Hepatocyte (in vitro differentiated cells): ENCODE data around the gene PTPRR. TPM values are rescaled to one million over a fixed set of nuclear protein-coding genes. Genes with fewer than 3 reads are reported as not detected.
A peak's percentile ranks its signal among the peaks of the same experiment; 100 is the strongest.

Source experiments
- DNase-seq: peaks from one replicate; pipeline ENCODE4 v3.0.0-alpha.2; 2016; ENCODE audit warnings: low spot score
- H2AFZ ChIP-seq: fragments of 200-600 bp; sonication (generic); 2 replicates; pipeline ENCODE4 v1.6.0; 2016; ENCODE audit warnings: antibody characterized with exemption, mild to moderate bottlenecking
- H3K27ac ChIP-seq: fragments of 200-600 bp; sonication (generic); 2 replicates; pipeline ENCODE4 v1.5.1; 2016; ENCODE audit warnings: mild to moderate bottlenecking
- H3K27me3 ChIP-seq: fragments of 200-600 bp; sonication (generic); 2 replicates; pipeline ENCODE4 v1.6.1; 2016
- H3K36me3 ChIP-seq: fragments of 200-600 bp; sonication (generic); replicated peaks from 2 replicates; pipeline ENCODE4 v1.5.1; 2016; ENCODE audit warnings: low read depth; ENCODE audit not compliant: insufficient read depth
- H3K4me1 ChIP-seq: fragments of 200-600 bp; sonication (generic); 2 replicates; pipeline ENCODE4 v1.5.1; 2016; ENCODE audit warnings: mild to moderate bottlenecking, moderate library complexity; ENCODE audit not compliant: insufficient read depth
- H3K4me2 ChIP-seq: fragments of 200-600 bp; sonication (generic); 2 replicates; pipeline ENCODE4 v1.6.0; 2016
- H3K4me3 ChIP-seq: fragments of 200-600 bp; sonication (generic); 2 replicates; pipeline ENCODE4 v1.5.1; 2016; ENCODE audit warnings: mild to moderate bottlenecking
- H3K79me2 ChIP-seq: fragments of 200-600 bp; sonication (generic); 2 replicates; pipeline ENCODE4 v1.6.0; 2017; ENCODE audit warnings: mild to moderate bottlenecking
- H3K9me2 ChIP-seq: fragments of 200-600 bp; sonication (generic); replicated peaks from 2 replicates; pipeline ENCODE4 v1.6.0; 2017; ENCODE audit warnings: mild to moderate bottlenecking; ENCODE audit not compliant: insufficient read depth
- H3K9me3 ChIP-seq: fragments of 200-600 bp; sonication (generic); 2 replicates; pipeline ENCODE4 v1.5.1; 2016; ENCODE audit warnings: low read depth, mild to moderate bottlenecking
- H4K20me1 ChIP-seq: fragments of 200-600 bp; sonication (generic); 2 replicates; pipeline ENCODE4 v1.6.0; 2016; ENCODE audit warnings: mild to moderate bottlenecking; ENCODE audit not compliant: insufficient read depth, poor library complexity, severe bottlenecking
- EZH2 ChIP-seq: fragments of 200-600 bp; sonication (generic); IDR thresholded peaks from 2 replicates; pipeline ENCODE4 v1.6.1; 2016; ENCODE audit warnings: antibody characterized with exemption, mild to moderate bottlenecking, borderline replicate concordance
- EZH2phosphoT487 ChIP-seq: fragments of 200-600 bp; sonication (generic); IDR thresholded peaks from one replicate; pipeline ENCODE4 v1.6.1; 2018; ENCODE audit warnings: antibody characterized with exemption, mild to moderate bottlenecking, low read depth, moderate library complexity; ENCODE audit not compliant: unreplicated experiment, severe bottlenecking
- whole genome bisulfite sequencing: methylation state at CpG from one replicate; pipeline ENCODE4 v1.1.6; 2016; ENCODE audit warnings: low lambda C conversion rate; ENCODE audit errors: missing lambda C conversion rate; 5-methylcytosine and 5-hydroxymethylcytosine counted together
- polyA plus RNA-seq: library from polyadenylated mRNA; unstranded; fragments of >200 nt; fragmentation: Nextera tagmentation; extraction: Ambion mirVana; gene quantifications from 2 replicates; pipeline ENCODE4 v1.2.1, GENCODE V29; 2016
- total RNA-seq: library from RNA; depleted of rRNA; stranded (reverse); fragments of >200 nt; gene quantifications from 2 replicates; pipeline ENCODE4 v1.2.3, GENCODE V29; 2014
- TF ChIP-seq, protein P1 (sequence below): fragments of 200-600 bp; sonication (generic); IDR thresholded peaks from 2 replicates; pipeline ENCODE4 v1.5.1; 2016; ENCODE audit warnings: antibody characterized with exemption, mild to moderate bottlenecking; ENCODE audit not compliant: poor library complexity

The PTPRR gene
- total and polyA plus RNA-seq, 2 experiments from 2014 or later = 1.9 to 4.8 TPM

DNA sequence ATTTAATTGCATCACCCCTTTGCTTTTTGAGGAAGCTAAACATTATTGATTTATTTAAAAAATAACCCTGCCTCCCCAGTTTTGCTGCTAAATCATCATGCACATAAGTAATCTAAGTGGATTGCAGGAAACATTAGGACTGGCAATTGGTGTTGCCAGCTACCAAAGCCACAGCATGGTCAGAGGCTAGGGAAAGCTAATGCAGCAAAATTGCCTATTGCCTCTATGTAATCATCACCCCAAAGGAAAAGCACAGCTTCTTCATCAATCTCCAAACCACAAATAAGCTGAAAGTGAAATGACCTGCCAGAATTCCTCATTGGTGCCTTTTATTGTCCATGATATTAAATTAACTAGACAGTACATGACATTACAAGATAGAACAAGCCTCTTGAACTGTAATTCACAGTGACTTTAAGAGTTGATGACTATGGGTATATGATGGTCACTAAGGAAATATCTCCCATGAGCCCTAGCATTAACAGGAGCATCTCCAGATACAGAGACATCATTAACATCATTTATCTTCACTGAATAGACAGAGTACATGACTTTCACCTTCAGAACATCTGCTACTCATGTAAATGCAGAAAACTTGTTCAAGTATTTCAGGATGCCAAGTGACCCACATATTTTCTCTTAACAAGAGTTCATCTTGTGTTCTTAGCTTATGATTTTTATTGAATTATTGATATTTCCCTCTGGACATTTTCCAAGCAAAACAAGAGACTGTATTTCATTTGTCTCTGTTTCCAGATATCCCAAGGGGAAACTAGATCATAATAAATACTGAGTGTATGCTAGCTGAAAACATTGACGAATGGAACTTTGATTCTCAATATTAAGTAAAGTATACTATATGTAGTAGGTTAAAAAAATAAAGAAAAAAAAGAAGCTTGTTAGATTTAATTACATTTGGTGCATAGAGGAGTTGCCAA is 29.4 kb downstream of the PTPRR start:
- no peak overlapping the region for H3K27ac ChIP-seq
- H3K4me2 ChIP-seq = no peak overlapping the region
- H3K9me2 ChIP-seq = no peaks in the 10 kb centered on the region
- H3K4me1 ChIP-seq = no peaks in the 10 kb centered on the region
- H3K36me3 ChIP-seq = no peaks in the 10 kb centered on the region
- no peaks in the 10 kb centered on the region for H3K27me3 ChIP-seq
- TF ChIP-seq, protein P1, sequence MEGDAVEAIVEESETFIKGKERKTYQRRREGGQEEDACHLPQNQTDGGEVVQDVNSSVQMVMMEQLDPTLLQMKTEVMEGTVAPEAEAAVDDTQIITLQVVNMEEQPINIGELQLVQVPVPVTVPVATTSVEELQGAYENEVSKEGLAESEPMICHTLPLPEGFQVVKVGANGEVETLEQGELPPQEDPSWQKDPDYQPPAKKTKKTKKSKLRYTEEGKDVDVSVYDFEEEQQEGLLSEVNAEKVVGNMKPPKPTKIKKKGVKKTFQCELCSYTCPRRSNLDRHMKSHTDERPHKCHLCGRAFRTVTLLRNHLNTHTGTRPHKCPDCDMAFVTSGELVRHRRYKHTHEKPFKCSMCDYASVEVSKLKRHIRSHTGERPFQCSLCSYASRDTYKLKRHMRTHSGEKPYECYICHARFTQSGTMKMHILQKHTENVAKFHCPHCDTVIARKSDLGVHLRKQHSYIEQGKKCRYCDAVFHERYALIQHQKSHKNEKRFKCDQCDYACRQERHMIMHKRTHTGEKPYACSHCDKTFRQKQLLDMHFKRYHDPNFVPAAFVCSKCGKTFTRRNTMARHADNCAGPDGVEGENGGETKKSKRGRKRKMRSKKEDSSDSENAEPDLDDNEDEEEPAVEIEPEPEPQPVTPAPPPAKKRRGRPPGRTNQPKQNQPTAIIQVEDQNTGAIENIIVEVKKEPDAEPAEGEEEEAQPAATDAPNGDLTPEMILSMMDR = no peak
- TF ChIP-seq EZH2 (no peak), EZH2phosphoT487 (no peak)
- H3K9me3 ChIP-seq = no peaks in the 10 kb centered on the region
- 87% methylated on average over 1 of the region's 1 CpG for WGBS
- DNase-seq = no peak
- no peaks in the 10 kb centered on the region for H3K79me2 ChIP-seq
- H4K20me1 ChIP-seq = no peaks in the 10 kb centered on the region
- no peak overlapping the region for H2AFZ ChIP-seq
- no peak overlapping the region for H3K4me3 ChIP-seq

DNA sequence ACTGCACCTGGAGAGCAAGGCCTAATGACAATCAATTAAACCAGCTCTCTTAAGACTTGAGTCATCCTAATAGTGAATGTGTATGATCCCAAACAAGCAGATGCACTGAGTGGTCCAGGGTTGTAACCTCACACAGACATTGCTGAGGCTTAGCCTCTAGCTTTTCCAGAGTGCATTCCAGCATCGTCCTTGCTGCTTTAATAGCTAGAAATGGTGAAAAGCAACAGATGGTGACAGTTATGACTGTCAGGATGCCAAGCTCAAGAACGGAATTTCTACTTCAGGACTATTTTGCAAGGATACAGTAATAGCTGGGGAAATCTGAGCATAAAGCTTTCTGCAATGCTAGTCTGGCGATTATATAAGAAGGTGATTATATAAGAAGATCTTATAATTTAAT is 34.6 kb downstream of the PTPRR start:
- Histone ChIP-seq H3K36me3 (no peaks in the 10 kb centered on the region), H4K20me1 (no peaks in the 10 kb centered on the region), H3K9me3 (no peaks in the 10 kb centered on the region), H2AFZ (no peak overlapping the region), H3K9me2 (no peaks in the 10 kb centered on the region), H3K4me3 (no peak overlapping the region), H3K4me1 (no peaks in the 10 kb centered on the region), H3K79me2 (no peaks in the 10 kb centered on the region), H3K27me3 (no peaks in the 10 kb centered on the region), H3K4me2 (no peak overlapping the region), H3K27ac (no peak overlapping the region)
- TF ChIP-seq EZH2 (no peak), EZH2phosphoT487 (no peak)
- TF ChIP-seq, protein P1 = no peak
- DNase-seq = peak; percentile 5
- 49% methylated on average over 3 of the region's 3 CpGs for WGBS

DNA sequence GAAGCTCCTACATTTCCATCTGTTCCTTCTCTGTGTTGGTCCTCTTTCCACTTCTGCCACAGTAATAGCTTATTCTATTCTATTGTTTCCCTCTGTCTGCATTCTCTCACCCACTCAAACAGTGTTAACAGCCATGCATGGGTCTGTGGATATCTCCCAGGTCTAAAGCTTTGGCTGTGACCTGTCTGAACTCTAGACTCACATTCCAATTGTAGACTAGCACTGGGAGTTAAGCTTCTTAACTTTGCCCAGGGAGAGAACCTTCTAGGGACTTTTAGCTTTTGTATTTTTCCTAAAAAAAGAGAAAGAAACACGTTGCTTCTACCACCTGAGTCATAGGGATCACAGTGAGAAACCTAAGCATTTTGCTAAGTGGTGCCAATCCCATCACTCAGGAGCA is 36.7 kb downstream of the PTPRR start:
- no peak for DNase-seq
- WGBS = 17% methylated on average over 1 of the region's 1 CpG
- Histone ChIP-seq H3K27ac (no peak overlapping the region), H3K36me3 (no peaks in the 10 kb centered on the region), H2AFZ (no peak overlapping the region), H3K79me2 (no peaks in the 10 kb centered on the region), H3K9me2 (no peaks in the 10 kb centered on the region), H3K9me3 (no peaks in the 10 kb centered on the region), H3K4me3 (no peak overlapping the region), H4K20me1 (no peaks in the 10 kb centered on the region), H3K27me3 (no peaks in the 10 kb centered on the region), H3K4me2 (no peak overlapping the region), H3K4me1 (no peaks in the 10 kb centered on the region)
- TF ChIP-seq EZH2phosphoT487 (no peak), EZH2 (no peak)
- TF ChIP-seq, protein P1 = no peak
